Smooth muscle cell (in vitro differentiated cells): Measurements from ENCODE around the gene SERPINA3. TPM values are rescaled to one million over a fixed set of nuclear protein-coding genes. Genes with fewer than 3 reads are reported as not detected.
"Not testable (repeated sequence)": the region's sequence is repeated elsewhere in the genome, so short reads cannot be mapped to it uniquely, and the experiment has no call there.

Experiments
- DNase-seq: peaks from one replicate; lab custom pipeline; 2025; ENCODE audit not compliant: unreplicated experiment; lab: John Stamatoyannopoulos, UW
- H2AFZ ChIP-seq: fragments of 200-600 bp; sonication (generic); 2 replicates; pipeline ENCODE4 v1.6.0; 2016; ENCODE audit warnings: antibody characterized with exemption, low read depth, mild to moderate bottlenecking
- H3F3A ChIP-seq: fragments of 200-600 bp; sonication (generic); 2 replicates; pipeline ENCODE4 v1.6.0; 2017; ENCODE audit warnings: antibody characterized with exemption, low read depth
- H3K27ac ChIP-seq: fragments of 200-600 bp; sonication (generic); 2 replicates; pipeline ENCODE4 v1.5.1; 2016; ENCODE audit warnings: low read depth, mild to moderate bottlenecking
- H3K27me3 ChIP-seq: fragments of 200-600 bp; sonication (generic); 2 replicates; pipeline ENCODE4 v1.6.1; 2016; ENCODE audit warnings: low read depth, mild to moderate bottlenecking
- H3K36me3 ChIP-seq: fragments of 200-600 bp; sonication (generic); 2 replicates; pipeline ENCODE4 v1.5.1; 2016; ENCODE audit warnings: low read depth
- H3K4me1 ChIP-seq: fragments of 200-600 bp; sonication (generic); 2 replicates; pipeline ENCODE4 v1.5.1; 2016; ENCODE audit warnings: low read depth
- H3K4me2 ChIP-seq: fragments of 200-600 bp; sonication (generic); 2 replicates; pipeline ENCODE4 v1.6.0; 2016; ENCODE audit warnings: mild to moderate bottlenecking
- H3K4me3 ChIP-seq: fragments of 200-600 bp; sonication (generic); 2 replicates; pipeline ENCODE4 v1.5.1; 2016; ENCODE audit warnings: mild to moderate bottlenecking
- H3K79me2 ChIP-seq: fragments of 200-600 bp; sonication (generic); 2 replicates; pipeline ENCODE4 v1.6.0; 2016; ENCODE audit warnings: low read depth, mild to moderate bottlenecking
- H3K9ac ChIP-seq: fragments of 200-600 bp; sonication (generic); 2 replicates; pipeline ENCODE4 v1.6.0; 2016; ENCODE audit warnings: low read depth
- H3K9me3 ChIP-seq: fragments of 200-600 bp; sonication (generic); replicated peaks from 2 replicates; pipeline ENCODE4 v1.5.1; 2016; ENCODE audit warnings: low read depth
- H4K20me1 ChIP-seq: fragments of 200-600 bp; sonication (generic); 2 replicates; pipeline ENCODE4 v1.6.0; 2016; ENCODE audit warnings: low read depth
- CTCF ChIP-seq: fragments of 200-600 bp; sonication (generic); IDR thresholded peaks from 2 replicates; pipeline ENCODE4 v1.5.1; 2017; ENCODE audit warnings: borderline replicate concordance, mild to moderate bottlenecking, antibody characterized with exemption; ENCODE audit not compliant: insufficient read depth, poor library complexity, severe bottlenecking
- WGBS: methylation state at CpG from one replicate; pipeline ENCODE4 v1.1.7; 2016; ENCODE audit warnings: low lambda C conversion rate; 5-methylcytosine and 5-hydroxymethylcytosine counted together
- polyA plus RNA-seq: library from polyadenylated mRNA; unstranded; fragments of >200 nt; fragmentation: Nextera tagmentation; extraction: Ambion mirVana; gene quantifications from 2 replicates; pipeline ENCODE4 v1.2.1, GENCODE V29; 2016
- total RNA-seq: library from RNA; depleted of rRNA; stranded (reverse); fragments of >200 nt; gene quantifications from 2 replicates; pipeline ENCODE4 v1.2.3, GENCODE V29; 2014

Gene SERPINA3
- total and polyA plus RNA-seq, 2 experiments from 2014 or later: 0.45 to 3.2 TPM

GRCh38 chr14:94605361-94605760 lies 6.8 kb upstream of the SERPINA3 start:
- Histone ChIP-seq H2AFZ (no peak overlapping the region), H3K4me2 (no peak overlapping the region), H4K20me1 (no peaks in the 10 kb centered on the region), H3K27me3 (no peaks in the 10 kb centered on the region), H3K9ac (no peak overlapping the region), H3K27ac (no peak overlapping the region), H3K79me2 (no peaks in the 10 kb centered on the region), H3K4me3 (no peak overlapping the region), H3F3A (no peaks in the 10 kb centered on the region), H3K36me3 (no peaks in the 10 kb centered on the region), H3K9me3 (no peaks in the 10 kb centered on the region), H3K4me1 (peaks cover 3% of the 10 kb centered on the region)
- DNase-seq: no peak
- WGBS: 87% methylated on average over 3 of the region's 3 CpGs
- TF ChIP-seq CTCF: no peak

GRCh38 chr14:94608966-94609365 lies 3.2 kb upstream of the SERPINA3 start:
- 87% methylated on average over 1 of the region's 1 CpG for WGBS
- not testable (repeated sequence) for H3K4me3 ChIP-seq, H3K4me2 ChIP-seq, H3K79me2 ChIP-seq, H3K4me1 ChIP-seq, H3K27ac ChIP-seq, H3K9ac ChIP-seq, H2AFZ ChIP-seq, H3F3A ChIP-seq, H3K9me3 ChIP-seq, DNase-seq, H4K20me1 ChIP-seq, H3K36me3 ChIP-seq, H3K27me3 ChIP-seq

- no peaks in the 10 kb centered on the region for H3F3A ChIP-seq
- no peak for TF ChIP-seq CTCF
- no peak overlapping the region for H3K9ac ChIP-seq
- WGBS: 97% methylated on average over 5 of the region's 5 CpGs
- H3K36me3 ChIP-seq: no peaks in the 10 kb centered on the region
- peaks cover 6% of the 10 kb centered on the region for H3K4me1 ChIP-seq
- no peak overlapping the region for H3K27ac ChIP-seq
- no peak overlapping the region for H3K4me3 ChIP-seq
- DNase-seq: no peak
- H3K79me2 ChIP-seq: no peaks in the 10 kb centered on the region
- H3K27me3 ChIP-seq: no peaks in the 10 kb centered on the region
- no peaks in the 10 kb centered on the region for H4K20me1 ChIP-seq
- H3K4me2 ChIP-seq: no peak overlapping the region
- no peaks in the 10 kb centered on the region for H3K9me3 ChIP-seq
- H2AFZ ChIP-seq: no peak overlapping the region
These were observed 1.0 kb upstream of the SERPINA3 start for GRCh38 chr14:94611179-94611578.

GRCh38 chr14:94612580-94613554 lies 676 bp downstream of the SERPINA3 start:
- Histone ChIP-seq H4K20me1 (no peaks in the 10 kb centered on the region), H3K4me1 (peaks cover 6% of the 10 kb centered on the region), H3K79me2 (no peaks in the 10 kb centered on the region), H3K4me2 (no peak overlapping the region), H3F3A (no peaks in the 10 kb centered on the region), H3K27ac (no peak overlapping the region), H3K9ac (no peak overlapping the region), H3K4me3 (no peak overlapping the region), H3K9me3 (peaks cover 3% of the 10 kb centered on the region), H3K36me3 (no peaks in the 10 kb centered on the region), H3K27me3 (no peaks in the 10 kb centered on the region), H2AFZ (no peak overlapping the region)
- no peak for DNase-seq
- TF ChIP-seq CTCF: no peak
- WGBS: 73% methylated on average over 9 of the region's 9 CpGs
